Lower lobe of right lung (tissue), 2 donors: ENCODE data around the gene RHBDD1. TPM values are rescaled to one million over a fixed set of nuclear protein-coding genes. Genes with fewer than 3 reads are reported as not detected.

ENCODE experiments used
- ATAC-seq, 2 donors: fragments of 200-7000 bp; cut with Tn5 transposase; one replicate each; pipeline ENCODE4 v1.9.1; 2020 to 2022; ENCODE audit warnings: mild to moderate bottlenecking in 2 of 2, moderate library complexity in 2 of 2
- DNase-seq: peaks from one replicate; pipeline ENCODE4 v3.0.0-alpha.2; 2020
- H3K27ac ChIP-seq: fragments of 200-600 bp; one replicate; pipeline ENCODE4 v1.8.0; 2022
- H3K27me3 ChIP-seq: fragments of 200-600 bp; one replicate; pipeline ENCODE4 v1.8.0; 2022; ENCODE audit warnings: low read depth
- H3K36me3 ChIP-seq: fragments of 200-600 bp; one replicate; pipeline ENCODE4 v1.8.0; 2022; ENCODE audit warnings: mild to moderate bottlenecking
- H3K4me1 ChIP-seq: fragments of 200-600 bp; one replicate; pipeline ENCODE4 v1.8.0; 2022
- H3K4me3 ChIP-seq: fragments of 200-600 bp; one replicate; pipeline ENCODE4 v1.8.0; 2022; ENCODE audit warnings: mild to moderate bottlenecking
- H3K9me3 ChIP-seq: fragments of 200-600 bp; one replicate; pipeline ENCODE4 v1.8.0; 2022
- intact Hi-C: fragments of 100-400 bp; cut with DNase I; formaldehyde crosslinking; loops from one replicate; pipeline ENCODE4 v1.11.0; 2022
- total RNA-seq: library from RNA; stranded (reverse); fragmentation: NEBNext Ultra II Directional; extraction: Animal tissue kit (Norgen Biotek cat#: 25700); gene quantifications from one replicate; pipeline ENCODE4 v1.2.1, GENCODE V29; 2021
- TF ChIP-seq, protein P1 (sequence below): fragments of 200-600 bp; IDR thresholded peaks from one replicate; pipeline ENCODE4 v1.8.0; 2022; ENCODE audit warnings: antibody characterized with exemption, mild to moderate bottlenecking
- donor health status: DM: no; HTN: yes; CAD: no; lungs with severe emphysema.

The RHBDD1 gene
- total RNA-seq, 1 donor from 2014 or later, result 42.2 TPM

DNA sequence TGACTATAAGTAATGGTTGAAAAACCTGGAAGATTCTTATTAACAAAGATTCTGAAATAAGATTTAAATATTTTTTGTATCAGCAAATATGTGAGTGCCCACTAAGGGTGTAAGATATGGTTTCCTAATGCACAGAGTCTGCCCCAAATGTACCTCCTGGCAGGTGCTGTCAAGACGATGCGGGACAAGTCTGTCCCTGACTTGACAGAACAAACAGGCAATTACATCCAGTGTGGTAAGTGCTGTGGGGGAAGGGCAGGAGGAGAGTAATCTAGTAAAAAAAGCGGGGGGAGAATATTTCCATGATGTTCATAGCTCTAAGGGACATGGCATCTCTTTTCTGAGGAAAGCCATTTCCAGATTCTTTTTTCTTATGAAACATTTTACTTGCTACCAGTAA is 200.7 kb downstream of the RHBDD1 start:
- DNase-seq, result no peak
- Histone ChIP-seq H3K27me3 (no peaks in the 10 kb centered on the region), H3K9me3 (no peaks in the 10 kb centered on the region), H3K27ac (no peak overlapping the region), H3K4me1 (no peaks in the 10 kb centered on the region), H3K4me3 (no peak overlapping the region), H3K36me3 (no peaks in the 10 kb centered on the region)
- intact Hi-C loops, result no loop called here
- TF ChIP-seq, protein P1, sequence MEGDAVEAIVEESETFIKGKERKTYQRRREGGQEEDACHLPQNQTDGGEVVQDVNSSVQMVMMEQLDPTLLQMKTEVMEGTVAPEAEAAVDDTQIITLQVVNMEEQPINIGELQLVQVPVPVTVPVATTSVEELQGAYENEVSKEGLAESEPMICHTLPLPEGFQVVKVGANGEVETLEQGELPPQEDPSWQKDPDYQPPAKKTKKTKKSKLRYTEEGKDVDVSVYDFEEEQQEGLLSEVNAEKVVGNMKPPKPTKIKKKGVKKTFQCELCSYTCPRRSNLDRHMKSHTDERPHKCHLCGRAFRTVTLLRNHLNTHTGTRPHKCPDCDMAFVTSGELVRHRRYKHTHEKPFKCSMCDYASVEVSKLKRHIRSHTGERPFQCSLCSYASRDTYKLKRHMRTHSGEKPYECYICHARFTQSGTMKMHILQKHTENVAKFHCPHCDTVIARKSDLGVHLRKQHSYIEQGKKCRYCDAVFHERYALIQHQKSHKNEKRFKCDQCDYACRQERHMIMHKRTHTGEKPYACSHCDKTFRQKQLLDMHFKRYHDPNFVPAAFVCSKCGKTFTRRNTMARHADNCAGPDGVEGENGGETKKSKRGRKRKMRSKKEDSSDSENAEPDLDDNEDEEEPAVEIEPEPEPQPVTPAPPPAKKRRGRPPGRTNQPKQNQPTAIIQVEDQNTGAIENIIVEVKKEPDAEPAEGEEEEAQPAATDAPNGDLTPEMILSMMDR, result no peak
- ATAC-seq, result no peak

DNA sequence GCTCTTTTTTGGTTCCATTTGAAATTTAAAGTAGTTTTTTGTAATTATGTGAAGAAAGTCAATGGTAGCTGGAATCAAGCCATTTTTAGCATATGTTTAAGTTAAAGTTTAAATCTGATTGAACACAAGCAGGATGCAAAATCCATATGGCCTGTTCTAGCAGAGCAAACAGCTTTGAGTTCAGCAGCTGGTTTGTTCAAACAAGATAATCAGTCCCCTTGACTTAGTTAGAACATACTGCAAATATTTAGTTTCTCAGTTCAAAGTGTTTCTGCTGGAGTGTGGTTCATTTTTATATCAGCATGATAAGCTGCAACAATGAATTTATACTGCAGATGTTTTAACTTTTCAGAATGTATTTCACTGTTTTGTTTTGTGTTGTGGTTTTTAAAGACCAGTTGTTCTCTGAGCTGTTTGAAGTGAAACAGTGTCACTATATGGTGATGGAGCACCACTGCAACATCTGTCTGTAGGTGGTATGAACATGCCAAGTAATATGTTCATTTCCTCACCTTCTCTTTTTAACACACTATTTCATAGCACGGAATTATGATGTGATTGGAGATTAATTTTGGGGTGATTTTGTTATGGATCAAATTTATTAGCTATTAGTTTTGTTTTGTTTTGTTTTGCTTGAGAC is 202.8 kb downstream of the RHBDD1 start:
- Histone ChIP-seq H3K27me3 (no peaks in the 10 kb centered on the region), H3K27ac (no peak overlapping the region), H3K36me3 (no peaks in the 10 kb centered on the region), H3K4me1 (no peaks in the 10 kb centered on the region), H3K4me3 (no peak overlapping the region), H3K9me3 (no peaks in the 10 kb centered on the region)
- TF ChIP-seq, protein P1, result no peak
- ATAC-seq (no peak), DNase-seq (no peak)
- intact Hi-C loops, result no loop called here

DNA sequence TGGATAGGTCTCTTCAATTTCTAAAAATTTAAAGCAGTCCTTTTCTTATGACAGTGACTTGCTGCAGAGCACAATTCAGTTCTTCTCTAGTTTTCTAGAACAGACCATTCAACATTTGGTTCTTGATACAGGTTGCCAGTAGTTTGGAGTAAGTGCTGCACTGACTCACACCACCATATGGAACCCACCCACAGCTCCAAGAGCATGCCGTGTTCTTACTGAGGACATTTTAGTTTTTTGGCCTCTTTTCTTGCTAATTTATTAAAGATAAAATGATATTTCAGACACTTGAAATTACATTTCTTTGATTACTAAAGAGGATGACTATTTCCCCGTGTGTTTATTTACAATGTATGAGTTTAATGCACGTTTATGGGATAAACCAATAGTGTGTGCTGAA is 208.1 kb downstream of the RHBDD1 start:
- H3K4me3 ChIP-seq, result no peak overlapping the region
- no peaks in the 10 kb centered on the region for H3K27me3 ChIP-seq
- no peak for ATAC-seq
- DNase-seq, result no peak
- TF ChIP-seq, protein P1, result no peak
- intact Hi-C loops, result no loop called here
- H3K9me3 ChIP-seq, result no peaks in the 10 kb centered on the region
- no peaks in the 10 kb centered on the region for H3K4me1 ChIP-seq
- peaks cover 3% of the 10 kb centered on the region for H3K36me3 ChIP-seq
- H3K27ac ChIP-seq, result no peak overlapping the region

Other genes starting within 250 kb of the RHBDD1 start
- gene IRS1, start 36.2 kb upstream of the RHBDD1 start, total RNA-seq, result 11.3 TPM